WI38 (cell line): Measurements from ENCODE around the gene KARS1.
"Not testable (repeated sequence)": the region's sequence is repeated elsewhere in the genome, so short reads cannot be mapped to it uniquely, and the experiment has no call there.

Source experiments
- H3K4me3 ChIP-seq: 2 replicates; pipeline ENCODE4 v1.5.1; 2011; ENCODE audit warnings: low read depth, mild to moderate bottlenecking, control low read depth, low read length
- TF ChIP-seq, protein P1 (sequence below): IDR thresholded peaks from 2 replicates; pipeline ENCODE4 v1.5.1; 2012; ENCODE audit warnings: low read depth, mild to moderate bottlenecking, control low read depth, low read length

The KARS1 gene

DNA sequence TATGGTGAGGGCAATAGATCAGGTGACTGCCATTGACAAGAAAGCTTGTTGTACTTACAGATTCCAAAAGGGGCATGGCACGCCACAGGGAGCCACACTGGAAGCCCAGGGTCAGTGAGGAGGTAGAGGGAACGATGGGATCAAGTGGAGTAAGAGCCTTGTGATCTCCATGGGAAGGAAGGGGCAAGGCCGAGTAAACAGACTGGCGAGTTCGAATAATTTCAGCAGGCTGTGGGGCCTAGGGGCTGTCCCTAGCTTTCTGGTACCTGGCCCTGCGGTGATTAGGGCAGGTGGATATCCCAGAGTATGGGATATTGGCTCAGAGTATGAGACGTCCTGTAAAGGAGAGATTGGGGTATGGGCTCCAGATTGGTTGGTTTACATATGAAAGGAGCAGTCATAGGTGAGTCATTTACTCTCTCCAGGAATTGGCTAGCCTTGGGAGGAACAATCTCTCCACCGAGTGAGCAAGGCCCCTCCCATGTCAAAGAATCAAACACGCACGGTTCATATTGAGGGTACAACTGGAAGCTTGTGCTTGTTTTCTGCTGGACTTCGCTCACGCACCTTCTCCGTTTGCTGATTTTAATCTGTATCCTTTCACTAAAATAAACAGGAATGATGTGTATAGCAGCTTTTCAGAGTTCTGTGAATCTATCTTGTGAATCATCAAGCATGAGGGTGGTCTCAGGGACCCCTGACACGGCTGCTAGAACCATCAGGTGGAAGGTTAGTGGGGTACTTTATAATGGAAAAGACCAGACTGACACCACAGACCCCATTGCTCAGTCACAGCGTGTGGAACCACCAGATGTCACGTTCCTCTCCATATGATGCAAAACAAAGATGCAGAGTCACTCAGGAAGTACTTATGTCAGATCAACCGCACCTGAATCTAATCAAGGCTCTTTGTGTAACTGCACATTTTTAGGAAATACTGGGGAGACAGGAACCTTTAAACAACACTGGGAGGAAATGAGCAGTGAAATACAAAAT is 53.3 kb downstream of the KARS1 start:
- no peak overlapping the region for H3K4me3 ChIP-seq
- TF ChIP-seq, protein P1, sequence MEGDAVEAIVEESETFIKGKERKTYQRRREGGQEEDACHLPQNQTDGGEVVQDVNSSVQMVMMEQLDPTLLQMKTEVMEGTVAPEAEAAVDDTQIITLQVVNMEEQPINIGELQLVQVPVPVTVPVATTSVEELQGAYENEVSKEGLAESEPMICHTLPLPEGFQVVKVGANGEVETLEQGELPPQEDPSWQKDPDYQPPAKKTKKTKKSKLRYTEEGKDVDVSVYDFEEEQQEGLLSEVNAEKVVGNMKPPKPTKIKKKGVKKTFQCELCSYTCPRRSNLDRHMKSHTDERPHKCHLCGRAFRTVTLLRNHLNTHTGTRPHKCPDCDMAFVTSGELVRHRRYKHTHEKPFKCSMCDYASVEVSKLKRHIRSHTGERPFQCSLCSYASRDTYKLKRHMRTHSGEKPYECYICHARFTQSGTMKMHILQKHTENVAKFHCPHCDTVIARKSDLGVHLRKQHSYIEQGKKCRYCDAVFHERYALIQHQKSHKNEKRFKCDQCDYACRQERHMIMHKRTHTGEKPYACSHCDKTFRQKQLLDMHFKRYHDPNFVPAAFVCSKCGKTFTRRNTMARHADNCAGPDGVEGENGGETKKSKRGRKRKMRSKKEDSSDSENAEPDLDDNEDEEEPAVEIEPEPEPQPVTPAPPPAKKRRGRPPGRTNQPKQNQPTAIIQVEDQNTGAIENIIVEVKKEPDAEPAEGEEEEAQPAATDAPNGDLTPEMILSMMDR, result no peak

DNA sequence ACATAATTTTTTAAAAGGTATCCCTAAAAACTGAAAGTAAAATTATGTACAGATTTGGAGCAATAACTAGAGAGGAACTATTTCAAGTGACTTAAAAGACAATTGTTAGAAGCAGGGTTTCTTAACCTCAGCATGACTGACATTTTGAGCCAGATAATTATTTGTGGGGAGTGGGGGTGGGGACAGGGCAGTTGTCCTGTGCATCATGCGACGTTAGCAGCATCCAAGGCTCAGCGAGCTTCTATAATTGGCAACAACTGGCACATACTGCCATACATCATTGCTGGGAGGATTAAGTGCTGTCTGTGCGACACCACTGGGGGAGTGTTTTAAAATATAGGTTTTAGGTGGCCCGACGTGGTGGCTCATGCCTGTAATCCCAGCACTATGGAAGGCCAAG is 54.2 kb downstream of the KARS1 start:
- TF ChIP-seq, protein P1, result no peak

DNA sequence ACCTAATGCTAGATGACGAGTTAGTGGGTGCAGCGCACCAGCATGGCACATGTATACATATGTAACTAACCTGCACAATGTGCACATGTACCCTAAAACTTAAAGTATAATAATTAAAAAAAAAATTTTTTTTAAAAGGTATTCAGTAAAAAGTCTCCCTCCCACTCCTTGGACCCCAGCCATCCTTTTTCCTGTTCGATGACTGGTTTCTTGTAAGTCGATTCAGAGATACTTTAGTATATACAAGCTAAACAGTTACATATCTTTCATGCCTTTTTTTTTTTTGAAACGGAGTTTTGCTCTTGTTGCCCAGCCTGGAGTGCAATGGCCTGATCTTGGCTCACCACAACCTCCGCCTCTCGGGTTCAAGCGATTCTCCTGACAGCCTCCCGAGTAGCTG is 55.5 kb downstream of the KARS1 start:
- not testable (repeated sequence) for H3K4me3 ChIP-seq

More for the DNA sequence above, 54.2 kb downstream of the KARS1 start:
- no peak overlapping the region for H3K4me3 ChIP-seq

DNA sequence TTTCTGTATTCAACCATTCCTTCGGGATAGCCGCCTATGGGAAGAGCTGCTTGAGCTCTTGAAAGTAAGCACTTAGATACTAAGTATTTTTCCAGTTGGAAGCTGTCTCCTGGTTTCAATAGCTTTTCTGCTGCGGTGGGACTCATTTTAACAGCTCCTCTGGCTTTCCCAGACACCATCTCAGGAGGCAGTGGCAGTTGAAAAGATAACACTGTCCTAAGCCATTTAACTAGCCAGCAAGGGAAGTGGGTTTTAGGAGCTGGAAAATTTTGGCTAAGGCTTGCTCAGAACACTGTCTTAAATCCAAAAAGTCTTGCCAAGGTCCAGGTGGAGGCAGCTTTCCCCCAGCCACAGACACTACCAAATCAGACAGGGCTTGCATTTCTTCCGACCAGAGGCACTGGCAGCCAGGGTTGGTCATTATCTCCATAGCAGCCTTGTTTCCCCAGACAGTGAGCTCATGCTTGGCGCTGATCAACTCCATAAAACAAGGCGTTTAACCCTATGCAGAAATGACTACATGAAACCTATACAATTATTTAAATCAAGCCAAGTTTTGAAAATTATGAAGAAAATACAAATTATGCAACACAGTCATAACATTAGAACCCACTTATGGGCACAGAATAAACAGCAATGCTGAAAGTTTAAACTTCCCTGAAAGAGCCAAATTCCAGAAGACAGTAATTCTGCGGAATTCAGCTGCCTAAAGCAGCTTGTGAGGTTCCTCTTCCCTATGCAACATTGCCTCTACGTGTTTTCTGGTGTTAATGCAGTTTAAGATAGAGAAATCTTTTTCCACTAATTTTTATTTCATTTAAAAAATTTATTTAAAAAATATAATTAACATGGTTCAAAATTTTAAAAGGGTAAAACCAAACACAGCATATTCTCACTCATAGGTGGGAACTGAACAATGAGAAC is 56.3 kb downstream of the KARS1 start:
- TF ChIP-seq, protein P1, result no peak

DNA sequence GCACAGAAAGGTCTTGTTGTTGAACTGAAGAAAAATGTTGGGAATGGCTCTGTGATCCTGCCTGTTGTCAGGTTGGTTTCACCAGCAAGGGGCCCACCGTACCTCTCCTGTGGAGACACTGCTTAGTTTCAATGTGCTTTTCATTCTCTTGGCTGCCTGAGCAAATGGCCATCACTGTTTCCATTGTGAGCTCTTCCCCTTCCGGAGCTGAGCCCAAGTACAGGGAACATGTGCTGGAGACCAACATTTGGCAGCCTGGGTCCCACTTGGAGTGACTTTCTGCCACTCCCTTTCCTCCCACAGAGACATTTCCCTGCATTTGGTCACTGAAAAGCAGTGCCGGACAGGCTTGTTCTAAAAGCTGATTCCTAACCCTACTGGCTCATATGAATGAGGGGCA is 58.2 kb downstream of the KARS1 start:
- no peak overlapping the region for H3K4me3 ChIP-seq
- TF ChIP-seq, protein P1, result no peak

More for the DNA sequence above, 56.3 kb downstream of the KARS1 start:
- no peak overlapping the region for H3K4me3 ChIP-seq

DNA sequence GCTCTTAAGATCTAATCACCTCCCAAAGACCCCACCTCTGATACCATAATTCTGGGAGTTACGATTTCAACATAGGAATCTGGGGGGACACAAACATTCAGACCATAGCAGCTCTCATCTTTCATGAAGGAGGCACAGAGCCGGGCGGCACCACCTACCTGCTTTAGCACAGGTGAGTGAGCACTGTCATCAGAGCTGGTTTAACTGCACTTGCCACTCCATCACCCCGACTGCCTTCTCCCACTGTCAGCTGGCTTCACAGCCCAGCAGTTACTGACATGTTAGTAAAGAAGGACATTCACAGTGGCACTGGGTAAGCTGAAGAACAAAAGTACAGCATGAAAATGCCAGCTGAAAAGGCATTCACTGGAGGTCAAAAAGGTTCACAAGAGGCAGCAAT is 58.7 kb downstream of the KARS1 start:
- TF ChIP-seq, protein P1, result no peak
- H3K4me3 ChIP-seq, result no peak overlapping the region

DNA sequence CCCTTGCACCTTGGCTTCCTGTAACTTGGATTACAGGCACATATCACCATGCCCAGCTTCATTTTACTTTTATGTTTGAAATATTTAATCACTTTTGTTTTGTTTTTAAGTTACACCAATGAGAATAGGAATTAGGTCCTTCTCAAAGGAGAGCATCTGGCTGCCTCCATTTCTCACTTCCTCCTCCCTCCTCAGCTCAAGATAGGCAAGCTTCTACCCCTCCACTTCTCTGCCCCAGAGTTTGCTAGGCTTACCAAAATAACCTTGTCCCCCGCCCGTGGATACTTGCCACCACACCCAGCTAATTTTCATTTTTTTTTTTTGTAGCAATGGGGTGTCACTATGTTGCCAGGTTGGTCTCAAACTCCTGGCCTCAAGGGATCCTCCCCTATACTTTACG is 63.4 kb downstream of the KARS1 start:
- H3K4me3 ChIP-seq, result no peak overlapping the region
- TF ChIP-seq, protein P1, result no peak
